K562 (cell line): ENCODE measurements around the gene TUBGCP6. TPM values are rescaled to one million over a fixed set of nuclear protein-coding genes. Genes with fewer than 3 reads are reported as not detected.
A peak's percentile ranks its signal among the peaks of the same experiment; 100 is the strongest.

Experiments
- ATAC-seq: fragments of 200-7000 bp; cut with Tn5 transposase; 3 replicates; pipeline ENCODE4 v1.9.1; 2020; ENCODE audit warnings: moderate library complexity
- BruUV-seq: library from RNA; stranded (reverse); fragments of 400-500 nt; replicated peaks from 2 replicates; lab custom pipeline; 2021; lab: Mats Ljungman, UMichigan
- CTCF ChIA-PET: fragments of 300-600 bp; formaldehyde crosslinking; extraction: SDS; loops from one replicate; lab custom pipeline; 2021; ENCODE audit warnings: low intra/inter-chr PET ratio; lab: Yijun Ruan, JAX
- POLR2A ChIA-PET: fragments of 300-600, 350-650 bp; sonication (Branson Sonifier 250); formaldehyde crosslinking; extraction: SDS; loops from one replicate; lab custom pipeline; 2021; ENCODE audit warnings: antibody characterized with exemption, inconsistent platforms; lab: Yijun Ruan, JAX
- DNase-seq, 4 experiments: peaks; one replicate each; pipeline versions ENCODE4 v3.0.0 to v3.0.0-alpha.2; 2011 to 2018; ENCODE audit warnings: low spot score in 3 of 4, mixed read lengths in 3 of 4; ENCODE audit errors: extremely low read depth in 1 of 4
- FAIRE-seq: peaks from 2 replicates; lab custom pipeline; 2011; peaks lifted over from hg19 to GRCh38; lab: Jason Lieb, UNC
- H2AFZ ChIP-seq: 2 replicates; pipeline ENCODE4 v1.6.0; 2011; ENCODE audit warnings: low read depth, low read length, control low read depth, inconsistent platforms
- H3K27ac ChIP-seq: fragments of 200-600 bp; 3 replicates; pipeline ENCODE4 v1.8.0; 2011; ENCODE audit warnings: low read depth, mild to moderate bottlenecking, control low read depth, inconsistent platforms, low read length, moderate library complexity, mixed read lengths; ENCODE audit errors: extremely low read depth
- H3K27me3 ChIP-seq, 2 experiments: fragments of 300-600 bp in 1 of 2; 2 replicates in 1 of 2; 3 replicates in 1 of 2; pipeline versions ENCODE4 v1.6.0 to v1.8.0; 2011; ENCODE audit warnings: inconsistent platforms in 2 of 2, low read length in 2 of 2, mild to moderate bottlenecking in 1 of 2, mixed read lengths in 1 of 2, moderate library complexity in 1 of 2; ENCODE audit not compliant: control insufficient read depth in 2 of 2, insufficient read depth in 2 of 2
- H3K36me3 ChIP-seq: fragments of 300-600 bp; 3 replicates; pipeline ENCODE4 v1.8.0; 2011; ENCODE audit warnings: mild to moderate bottlenecking, low read length, inconsistent platforms; ENCODE audit not compliant: control insufficient read depth, insufficient read depth
- H3K4me1 ChIP-seq, 2 experiments: fragments of 200-600 bp in 1 of 2; replicated peaks in 1 of 2; 2 replicates in 1 of 2; 3 replicates in 1 of 2; pipeline versions ENCODE4 v1.5.1 to v1.8.0; 2011; ENCODE audit warnings: inconsistent platforms in 2 of 2, low read length in 2 of 2, mild to moderate bottlenecking in 1 of 2, mixed read lengths in 1 of 2, moderate library complexity in 1 of 2; ENCODE audit not compliant: control insufficient read depth in 2 of 2, insufficient read depth in 2 of 2
- H3K4me2 ChIP-seq: 2 replicates; pipeline ENCODE4 v1.6.1; 2011; ENCODE audit warnings: low read length, control low read depth, inconsistent platforms, mixed read lengths; ENCODE audit not compliant: insufficient read depth
- H3K4me3 ChIP-seq: fragments of 200-600 bp; sonication (generic), shearing (Covaris generic); 2 replicates; pipeline ENCODE4 v1.5.1; 2016; ENCODE audit warnings: control low read depth, inconsistent platforms
- H3K79me2 ChIP-seq: fragments of 200-600 bp; 3 replicates; pipeline ENCODE4 v1.8.0; 2011; ENCODE audit warnings: low read length, inconsistent platforms; ENCODE audit not compliant: control insufficient read depth, insufficient read depth
- H3K9ac ChIP-seq, 2 experiments: 2 replicates each; pipeline versions ENCODE4 v1.6.0 to v1.6.1; 2011; ENCODE audit warnings: low read depth in 2 of 2, low read length in 2 of 2, control low read depth in 1 of 2, inconsistent platforms in 1 of 2, mild to moderate bottlenecking in 1 of 2, mixed read lengths in 1 of 2; ENCODE audit not compliant: insufficient read depth in 1 of 2
- H3K9me1 ChIP-seq: one replicate; pipeline ENCODE4 v1.6.0; 2011; ENCODE audit warnings: inconsistent platforms, mild to moderate bottlenecking, low read length, moderate library complexity; ENCODE audit not compliant: control insufficient read depth, insufficient read depth
- H3K9me3 ChIP-seq: replicated peaks from 2 replicates; pipeline ENCODE4 v1.5.1; 2011; ENCODE audit warnings: low read depth, low read length, inconsistent platforms; ENCODE audit not compliant: control insufficient read depth, insufficient read depth
- H4K20me1 ChIP-seq: replicated peaks from 2 replicates; pipeline ENCODE4 v1.6.1; 2011; ENCODE audit warnings: low read length, inconsistent platforms, mixed read lengths; ENCODE audit not compliant: control insufficient read depth, insufficient read depth
- CXXC5 ChIP-seq: fragments of 250-450 bp; sonication (Bioruptor Pico); IDR thresholded peaks from 2 replicates; pipeline ENCODE4 v1.8.0; 2022; ENCODE audit warnings: inconsistent platforms, mild to moderate bottlenecking, moderate library complexity
- EGR1 ChIP-seq: fragments of 450-650 bp; conservative IDR thresholded peaks from 2 replicates; pipeline ENCODE4 v1.6.1; 2017; ENCODE audit warnings: mild to moderate bottlenecking
- FOXJ3 ChIP-seq: sonication (generic); formaldehyde crosslinking; IDR thresholded peaks from 2 replicates; pipeline ENCODE4 v1.4.0; 2020; ENCODE audit warnings: mild to moderate bottlenecking, missing genetic modification reagents
- KAT7 ChIP-seq: sonication (generic); formaldehyde crosslinking; IDR thresholded peaks from 2 replicates; pipeline ENCODE4 v1.8.0; 2022; ENCODE audit warnings: missing genetic modification reagents, mild to moderate bottlenecking, borderline replicate concordance
- MAZ ChIP-seq, 2 experiments: fragments of 450-650 bp in 1 of 2; sonication (generic) in 1 of 2; formaldehyde crosslinking; IDR thresholded peaks in 1 of 2; conservative IDR thresholded peaks in 1 of 2; 2 replicates each; pipeline versions ENCODE4 v1.4.0 to v1.5.0; 2020; ENCODE audit warnings: mild to moderate bottlenecking in 1 of 2, missing genetic modification reagents in 1 of 2
- NR2C1 ChIP-seq, 2 experiments: fragments of 450-650 bp; IDR thresholded peaks; 2 replicates each; pipeline ENCODE4 v1.6.1; 2017; ENCODE audit warnings: mild to moderate bottlenecking in 2 of 2, antibody characterized with exemption in 1 of 2, inconsistent platforms in 1 of 2, missing compliant biosample characterization in 1 of 2, missing genetic modification characterization in 1 of 2
- PHF8 ChIP-seq: fragments of 200-600 bp; sonication (generic); IDR thresholded peaks from 2 replicates; pipeline ENCODE4 v1.6.1; 2012; ENCODE audit warnings: mixed run types, mild to moderate bottlenecking, inconsistent platforms, low read length, moderate library complexity, borderline replicate concordance
- RBM39 ChIP-seq: fragments of 200-400 bp; formaldehyde crosslinking; optimal IDR thresholded peaks from 2 replicates; pipeline ENCODE3; 2018; ENCODE audit warnings: low read depth, low read length
- ZNF23 ChIP-seq: fragments of 250-450 bp; sonication (Bioruptor Pico); IDR thresholded peaks from 2 replicates; pipeline ENCODE4 v1.4.0; 2020; ENCODE audit warnings: mild to moderate bottlenecking
- WGBS: fragments of 100-300 bp; shearing (Covaris generic); methylation state at CpG from one replicate; pipeline ENCODE4 v1.1.6; 2016; ENCODE audit warnings: low coverage, mixed read lengths; ENCODE audit not compliant: insufficient coverage; ENCODE audit errors: missing lambda C conversion rate; 5-methylcytosine and 5-hydroxymethylcytosine counted together
- in situ Hi-C: fragments of 300-500 bp; cut with MboI; formaldehyde crosslinking; loops from 4 replicates; pipeline ENCODE4 v1.15.0; 2018; ENCODE audit warnings: inconsistent platforms, mixed read lengths
- intact Hi-C: fragments of 100-400 bp; cut with micrococcal nuclease; formaldehyde crosslinking; loops from 2 replicates; pipeline ENCODE4 v1.14.2; 2022
- polyA plus RNA-seq, 8 experiments: library from polyadenylated mRNA; depleted of rRNA in 4 of 8; stranded (reverse) in 5 of 8; unstranded in 3 of 8; fragments of >200 nt; fragmentation: Nextera tagmentation in 2 of 8; fragmentation: Illumina TruSeq in 1 of 8; extraction: Ambion mirVana in 2 of 8; extraction: Trizol in 1 of 8; gene quantifications; 2 replicates each; pipeline versions ENCODE4 v1.2.1 to v1.2.3, GENCODE V29; 2011 to 2014; ENCODE audit warnings: inconsistent platforms in 1 of 8, missing spikeins in 1 of 8
- total RNA-seq, 7 experiments: library from RNA; depleted of rRNA in 6 of 7; stranded (reverse); fragments of >200 nt in 6 of 7; fragmentation: Illumina TruSeq in 2 of 7; extraction: Trizol in 2 of 7; gene quantifications; 2 replicates each; pipeline versions ENCODE4 v1.2.1 to v1.2.3, GENCODE V29; 2011 to 2021; ENCODE audit warnings: low replicate concordance in 1 of 7
- TF ChIP-seq, protein P1 (sequence below), 2 experiments: fragments of 200-800 bp in 1 of 2; sonication (Bioruptor generic) in 1 of 2; sonication (generic) in 1 of 2; formaldehyde crosslinking in 1 of 2; IDR thresholded peaks in 1 of 2; conservative IDR thresholded peaks in 1 of 2; 2 replicates each; pipeline versions ENCODE4 v1.5.0 to v1.6.1; 2016 to 2020; ENCODE audit warnings: missing compliant biosample characterization in 1 of 2, missing genetic modification characterization in 1 of 2, missing genetic modification reagents in 1 of 2
- TF ChIP-seq, protein P2 (sequence below), 2 experiments: IDR thresholded peaks; 2 replicates each; pipeline ENCODE4 v1.6.1; 2012; ENCODE audit warnings: improper control_type of control experiment in 2 of 2, low read depth in 2 of 2, low read length in 2 of 2, borderline replicate concordance in 1 of 2
- TF ChIP-seq, protein P3 (sequence below): fragments of 200-800 bp; sonication (Bioruptor generic); IDR thresholded peaks from 2 replicates; pipeline ENCODE4 v1.6.1; 2017; ENCODE audit warnings: missing genetic modification characterization, missing compliant biosample characterization

Gene TUBGCP6
- total and polyA plus RNA-seq, 9 of the 15 experiments (the other 6 are each of a cell fraction or from before 2014, with no cell fraction given): 0.76 to 33.0 (median 10.1) TPM

DNA sequence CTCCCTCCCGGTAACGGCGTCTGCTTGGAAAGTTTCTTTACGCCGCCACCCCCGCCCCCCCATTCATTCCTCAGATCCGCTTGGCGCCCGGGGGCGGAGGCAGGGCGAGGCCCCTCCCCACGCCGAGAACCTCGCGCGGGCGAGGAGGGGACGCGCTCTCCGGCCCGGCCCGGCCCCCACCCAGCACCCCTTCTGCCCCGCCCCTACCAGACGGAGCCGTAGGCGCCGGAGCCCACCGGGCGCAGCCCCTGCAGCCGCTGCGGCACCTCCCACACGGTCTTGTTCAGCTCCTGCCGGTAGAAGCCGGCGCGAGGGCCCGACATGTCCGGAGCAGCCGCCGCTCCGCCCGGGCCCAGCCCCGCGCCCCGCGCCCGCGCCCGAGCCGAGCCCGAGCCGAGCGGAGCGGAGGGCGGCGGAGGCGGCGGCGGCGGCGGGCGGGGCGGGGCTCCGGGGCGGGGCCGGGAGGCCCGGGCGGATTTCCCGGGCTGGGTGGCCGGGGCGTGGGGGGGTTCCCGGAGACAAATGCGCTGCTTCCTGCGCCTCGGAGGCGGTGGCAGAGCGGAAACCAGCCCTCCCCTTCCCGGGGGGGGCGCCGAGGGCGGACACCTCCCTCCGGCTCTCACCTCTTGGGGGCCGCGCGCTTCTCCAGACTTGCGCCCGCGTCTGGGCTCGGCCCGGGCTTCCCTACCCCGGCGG lies 25.3 kb upstream of the TUBGCP6 start, which contains the start of gene MAPK11:
TSS of gene MAPK11 (minus strand) at position 411 of the 696 bp plus-strand sequence. CDS start at position 323, 88 bp downstream.
- no peaks in the 10 kb centered on the region for H3K9me1 ChIP-seq
- H3K4me2 ChIP-seq: peak within 1 kb of the TSS; percentile 58
- no peak within 1 kb of the TSS for H2AFZ ChIP-seq
- ATAC-seq: peak; percentile 59
- peak; percentile 68 to 73 (median 71) for DNase-seq
- peaks cover 7 to 77% of the 10 kb centered on the region in 2 experiments; a peak in 4 of 5 replicates for H3K4me1 ChIP-seq
- in situ Hi-C loops: loop anchor here (5.0 kb wide), 1 partner anchor 57 kb away; the partner anchor contains the start of gene DENND6B
- H3K79me2 ChIP-seq: no peaks in the 10 kb centered on the region; the same call in 2 of the 3 replicates
- POLR2A ChIA-PET: no interaction called here
- CTCF ChIA-PET: no interaction called here
- H3K9me3 ChIP-seq: no peaks in the 10 kb centered on the region
- H3K27ac ChIP-seq: peak within 1 kb of the TSS; percentile 56; the same call in 2 of the 3 replicates
- H3K9ac ChIP-seq: peak within 1 kb of the TSS; percentile 49 to 90; a peak in 3 of 4 replicates
- intact Hi-C loops: loop anchor here (5.0 kb wide), 1 partner anchor 57 kb away; the partner anchor contains the start of gene DENND6B
- peak within 1 kb of the TSS; percentile 49 for H3K4me3 ChIP-seq
- no TSS peak for BruUV-seq
- no peak for FAIRE-seq
- WGBS: 0% methylated on average over 17 of the region's 92 CpGs
- H4K20me1 ChIP-seq: no peaks in the 10 kb centered on the region
- H3K36me3 ChIP-seq: peaks cover 2% of the 10 kb centered on the region; the same call in 1 of the 3 replicates
- no peaks in the 10 kb centered on the region for H3K27me3 ChIP-seq
- TF ChIP-seq, protein P1, sequence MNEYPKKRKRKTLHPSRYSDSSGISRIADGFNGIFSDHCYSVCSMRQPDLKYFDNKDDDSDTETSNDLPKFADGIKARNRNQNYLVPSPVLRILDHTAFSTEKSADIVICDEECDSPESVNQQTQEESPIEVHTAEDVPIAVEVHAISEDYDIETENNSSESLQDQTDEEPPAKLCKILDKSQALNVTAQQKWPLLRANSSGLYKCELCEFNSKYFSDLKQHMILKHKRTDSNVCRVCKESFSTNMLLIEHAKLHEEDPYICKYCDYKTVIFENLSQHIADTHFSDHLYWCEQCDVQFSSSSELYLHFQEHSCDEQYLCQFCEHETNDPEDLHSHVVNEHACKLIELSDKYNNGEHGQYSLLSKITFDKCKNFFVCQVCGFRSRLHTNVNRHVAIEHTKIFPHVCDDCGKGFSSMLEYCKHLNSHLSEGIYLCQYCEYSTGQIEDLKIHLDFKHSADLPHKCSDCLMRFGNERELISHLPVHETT (CRISPR knock-in tag; conservative IDR thresholded peaks at IDR 0.05 in 1 of 2, IDR thresholded peaks at IDR 0.05 in 1 of 2): peak in 1 of 2 experiments; percentile 77; a peak in 1 of 4 replicates
- TF ChIP-seq KAT7 (CRISPR knock-in tag) (no peak), RBM39 (no peak), PHF8 (peak; percentile 34; the same call in 1 of the 2 replicates), CXXC5 (CRISPR knock-in tag) (0 out of 2 replicates have a peak, but pooled peaks have one; percentile 13), EGR1 (peak; percentile 46), NR2C1 (IDR thresholded peaks at IDR 0.05) (no peak), NR2C1 (tag; IDR thresholded peaks at IDR 0.05) (no peak), ZNF23 (CRISPR knock-in tag) (no peak), FOXJ3 (CRISPR knock-in tag) (no peak), MAZ (CRISPR knock-in tag; conservative IDR thresholded peaks at IDR 0.05 in 1 of 2, IDR thresholded peaks at IDR 0.05 in 1 of 2) (peak in 1 of 2 experiments; percentile 27; a peak in 1 of 4 replicates)
- TF ChIP-seq, protein P2, sequence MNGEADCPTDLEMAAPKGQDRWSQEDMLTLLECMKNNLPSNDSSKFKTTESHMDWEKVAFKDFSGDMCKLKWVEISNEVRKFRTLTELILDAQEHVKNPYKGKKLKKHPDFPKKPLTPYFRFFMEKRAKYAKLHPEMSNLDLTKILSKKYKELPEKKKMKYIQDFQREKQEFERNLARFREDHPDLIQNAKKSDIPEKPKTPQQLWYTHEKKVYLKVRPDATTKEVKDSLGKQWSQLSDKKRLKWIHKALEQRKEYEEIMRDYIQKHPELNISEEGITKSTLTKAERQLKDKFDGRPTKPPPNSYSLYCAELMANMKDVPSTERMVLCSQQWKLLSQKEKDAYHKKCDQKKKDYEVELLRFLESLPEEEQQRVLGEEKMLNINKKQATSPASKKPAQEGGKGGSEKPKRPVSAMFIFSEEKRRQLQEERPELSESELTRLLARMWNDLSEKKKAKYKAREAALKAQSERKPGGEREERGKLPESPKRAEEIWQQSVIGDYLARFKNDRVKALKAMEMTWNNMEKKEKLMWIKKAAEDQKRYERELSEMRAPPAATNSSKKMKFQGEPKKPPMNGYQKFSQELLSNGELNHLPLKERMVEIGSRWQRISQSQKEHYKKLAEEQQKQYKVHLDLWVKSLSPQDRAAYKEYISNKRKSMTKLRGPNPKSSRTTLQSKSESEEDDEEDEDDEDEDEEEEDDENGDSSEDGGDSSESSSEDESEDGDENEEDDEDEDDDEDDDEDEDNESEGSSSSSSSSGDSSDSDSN (IDR thresholded peaks at IDR 0.05; ENCODE audit: borderline replicate concordance in 1 of 2, low read depth in 2 of 2, low read length in 2 of 2): 0 out of 4 replicates have a peak, but pooled peaks of 1 of the 2 experiments have one; percentile 12
- TF ChIP-seq, protein P3, sequence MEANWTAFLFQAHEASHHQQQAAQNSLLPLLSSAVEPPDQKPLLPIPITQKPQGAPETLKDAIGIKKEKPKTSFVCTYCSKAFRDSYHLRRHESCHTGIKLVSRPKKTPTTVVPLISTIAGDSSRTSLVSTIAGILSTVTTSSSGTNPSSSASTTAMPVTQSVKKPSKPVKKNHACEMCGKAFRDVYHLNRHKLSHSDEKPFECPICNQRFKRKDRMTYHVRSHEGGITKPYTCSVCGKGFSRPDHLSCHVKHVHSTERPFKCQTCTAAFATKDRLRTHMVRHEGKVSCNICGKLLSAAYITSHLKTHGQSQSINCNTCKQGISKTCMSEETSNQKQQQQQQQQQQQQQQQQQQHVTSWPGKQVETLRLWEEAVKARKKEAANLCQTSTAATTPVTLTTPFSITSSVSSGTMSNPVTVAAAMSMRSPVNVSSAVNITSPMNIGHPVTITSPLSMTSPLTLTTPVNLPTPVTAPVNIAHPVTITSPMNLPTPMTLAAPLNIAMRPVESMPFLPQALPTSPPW (CRISPR knock-in tag): peak; percentile 73
